H9 (cell line): ENCODE results near the gene SLC26A9. TPM values are rescaled to one million over a fixed set of nuclear protein-coding genes. Genes with fewer than 3 reads are reported as not detected.

Source experiments
- DNase-seq: peaks from one replicate; pipeline ENCODE4 v3.0.0-alpha.2; 2017
- H2AFZ ChIP-seq: one replicate; pipeline ENCODE4 v1.6.1; 2013; ENCODE audit warnings: mild to moderate bottlenecking, low read length, control low read depth, moderate library complexity
- H2AK5ac ChIP-seq: 2 replicates; pipeline ENCODE4 v1.6.1; 2013; ENCODE audit warnings: low read length, control low read depth, mixed read lengths; ENCODE audit not compliant: insufficient read length
- H2BK120ac ChIP-seq: one replicate; pipeline ENCODE4 v1.6.1; 2013; ENCODE audit warnings: low read depth, mild to moderate bottlenecking, low read length, control low read depth, inconsistent platforms; ENCODE audit not compliant: poor library complexity, severe bottlenecking
- H2BK12ac ChIP-seq: 2 replicates; pipeline ENCODE4 v1.6.1; 2013; ENCODE audit warnings: low read length, control low read depth, mixed read lengths, low read depth; ENCODE audit not compliant: insufficient read length
- H2BK15ac ChIP-seq: 2 replicates; pipeline ENCODE4 v1.6.1; 2013; ENCODE audit warnings: low read depth, low read length, control low read depth
- H2BK20ac ChIP-seq: one replicate; pipeline ENCODE4 v1.6.1; 2013; ENCODE audit warnings: low read depth, mild to moderate bottlenecking, low read length, control low read depth, inconsistent platforms; ENCODE audit not compliant: poor library complexity, severe bottlenecking
- H2BK5ac ChIP-seq: 2 replicates; pipeline ENCODE4 v1.6.1; 2013; ENCODE audit warnings: low read length, control low read depth, mixed read lengths; ENCODE audit not compliant: insufficient read length
- H3K14ac ChIP-seq: 2 replicates; pipeline ENCODE4 v1.6.1; 2013; ENCODE audit warnings: low read length, control low read depth; ENCODE audit not compliant: insufficient read depth
- H3K18ac ChIP-seq: 2 replicates; pipeline ENCODE4 v1.6.1; 2013; ENCODE audit warnings: low read depth, mild to moderate bottlenecking, mixed read lengths, low read length, control low read depth; ENCODE audit not compliant: insufficient read length
- H3K23ac ChIP-seq: 2 replicates; pipeline ENCODE4 v1.6.1; 2013; ENCODE audit warnings: low read length, control low read depth, mixed read lengths, low read depth; ENCODE audit not compliant: insufficient read length
- H3K23me2 ChIP-seq: 2 replicates; pipeline ENCODE4 v1.6.1; 2013; ENCODE audit warnings: low read depth, mild to moderate bottlenecking, mixed read lengths, low read length, control low read depth; ENCODE audit not compliant: insufficient read length, poor library complexity, severe bottlenecking
- H3K27ac ChIP-seq: 2 replicates; pipeline ENCODE4 v1.5.1; 2013; ENCODE audit warnings: low read length, control low read depth, mixed read lengths, low read depth; ENCODE audit not compliant: insufficient read length
- H3K27me3 ChIP-seq: 2 replicates; pipeline ENCODE4 v1.6.1; 2013; ENCODE audit warnings: low read length, control low read depth, inconsistent platforms; ENCODE audit not compliant: insufficient read depth
- H3K4ac ChIP-seq: 2 replicates; pipeline ENCODE4 v1.6.1; 2013; ENCODE audit warnings: low read depth, mild to moderate bottlenecking, control low read depth, inconsistent platforms, low read length, moderate library complexity
- H3K4me1 ChIP-seq: 2 replicates; pipeline ENCODE4 v1.6.1; 2013; ENCODE audit warnings: low read length, control low read depth, inconsistent platforms; ENCODE audit not compliant: insufficient read depth
- H3K4me2 ChIP-seq: 2 replicates; pipeline ENCODE4 v1.6.1; 2013; ENCODE audit warnings: low read length, control low read depth, mixed read lengths; ENCODE audit not compliant: insufficient read length, insufficient read depth
- H3K56ac ChIP-seq: 2 replicates; pipeline ENCODE4 v1.6.1; 2013; ENCODE audit warnings: low read depth, mild to moderate bottlenecking, mixed read lengths, low read length, control low read depth; ENCODE audit not compliant: insufficient read length
- H3K79me1 ChIP-seq: 2 replicates; pipeline ENCODE4 v1.6.1; 2013; ENCODE audit warnings: low read depth, mild to moderate bottlenecking, moderate library complexity, low read length, control low read depth, inconsistent platforms; ENCODE audit not compliant: insufficient read depth, poor library complexity, severe bottlenecking
- H3K79me2 ChIP-seq: 2 replicates; pipeline ENCODE4 v1.6.1; 2013; ENCODE audit warnings: low read length, control low read depth, inconsistent platforms; ENCODE audit not compliant: insufficient read depth
- H3K9ac ChIP-seq: 2 replicates; pipeline ENCODE4 v1.6.1; 2013; ENCODE audit warnings: low read length, control low read depth, mixed read lengths; ENCODE audit not compliant: insufficient read length; ENCODE audit errors: extremely low read depth
- H3K9me3 ChIP-seq: one replicate; pipeline ENCODE4 v1.6.1; 2013; ENCODE audit warnings: low read depth, low read length, inconsistent platforms; ENCODE audit not compliant: control insufficient read depth
- H3T11ph ChIP-seq: one replicate; pipeline ENCODE4 v1.6.1; 2013; ENCODE audit warnings: mild to moderate bottlenecking, low read length, control low read depth, inconsistent platforms
- H4K20me1 ChIP-seq: one replicate; pipeline ENCODE4 v1.6.1; 2013; ENCODE audit not compliant: control insufficient read depth, insufficient read length, insufficient read depth
- H4K5ac ChIP-seq: 2 replicates; pipeline ENCODE4 v1.6.1; 2013; ENCODE audit warnings: low read depth, mild to moderate bottlenecking, mixed read lengths, low read length, control low read depth; ENCODE audit not compliant: insufficient read length
- H4K8ac ChIP-seq: replicated peaks from 2 replicates; pipeline ENCODE4 v1.6.1; 2013; ENCODE audit warnings: low read length, control low read depth, mixed read lengths, low read depth; ENCODE audit not compliant: insufficient read length
- H4K91ac ChIP-seq: 2 replicates; pipeline ENCODE4 v1.6.1; 2013; ENCODE audit warnings: low read depth, mild to moderate bottlenecking, moderate library complexity, mixed read lengths, low read length, control low read depth; ENCODE audit not compliant: insufficient read length
- H3K27ac Mint-ChIP-seq, 3 experiments: 2 replicates in 2 of 3; 3 replicates in 1 of 3; pipeline ENCODE4 v1.8.0; 2020 to 2021; ENCODE audit warnings: mixed read lengths in 3 of 3, mild to moderate bottlenecking in 1 of 3, moderate library complexity in 1 of 3
- H3K27me3 Mint-ChIP-seq: 2 replicates; pipeline ENCODE4 v1.8.0; 2021; ENCODE audit warnings: low read depth, mild to moderate bottlenecking, moderate library complexity, mixed read lengths
- H3K36me3 Mint-ChIP-seq, 3 experiments: 2 replicates in 2 of 3; 3 replicates in 1 of 3; pipeline ENCODE4 v1.8.0; 2020 to 2021; ENCODE audit warnings: low read depth in 3 of 3, mixed read lengths in 3 of 3; ENCODE audit not compliant: insufficient read depth in 1 of 3
- H3K4me1 Mint-ChIP-seq, 2 experiments: 2 replicates each; pipeline ENCODE4 v1.8.0; 2020; ENCODE audit warnings: mixed read lengths in 2 of 2
- H3K4me3 Mint-ChIP-seq, 2 experiments: 2 replicates in 1 of 2; 3 replicates in 1 of 2; pipeline ENCODE4 v1.8.0; 2020 to 2021; ENCODE audit warnings: mild to moderate bottlenecking in 2 of 2, mixed read lengths in 2 of 2, moderate library complexity in 1 of 2
- H3K9me3 Mint-ChIP-seq, 2 experiments: 2 replicates in 1 of 2; 3 replicates in 1 of 2; pipeline ENCODE4 v1.8.0; 2020; ENCODE audit warnings: mild to moderate bottlenecking in 2 of 2, mixed read lengths in 2 of 2, moderate library complexity in 1 of 2
- CTCF ChIP-seq: fragments of 200-600 bp; sonication (generic); conservative IDR thresholded peaks from 3 replicates; pipeline ENCODE4 v1.8.0; 2021; ENCODE audit warnings: antibody characterized with exemption, mild to moderate bottlenecking
- WGBS: extraction: QIAGEN DNeasy Blood & Tissue Kit; methylation state at CpG from one replicate; pipeline ENCODE4 v1.1.7; 2013; ENCODE audit warnings: missing lambda C conversion rate, low lambda C conversion rate, mixed read lengths; ENCODE audit not compliant: insufficient read length; ENCODE audit errors: extremely low coverage; 5-methylcytosine and 5-hydroxymethylcytosine counted together
- total RNA-seq: library from RNA; stranded (reverse); gene quantifications from 2 replicates; pipeline ENCODE4 v1.2.1, GENCODE V29; 2021

Gene SLC26A9
- total RNA-seq, 1 experiment from 2014 or later: not detected

- H4K20me1 ChIP-seq: no peaks in the 10 kb centered on the region
- peaks cover 34% of the 10 kb centered on the region for H3K27me3 Mint-ChIP-seq
- H4K8ac ChIP-seq: no peak overlapping the region
- H2BK15ac ChIP-seq: no peak overlapping the region
- H2BK20ac ChIP-seq: no peak overlapping the region
- no peak overlapping the region for H3T11ph ChIP-seq
- no peak overlapping the region for H3K27ac ChIP-seq
- TF ChIP-seq CTCF: no peak
- no peak overlapping the region for H4K91ac ChIP-seq
- no peak overlapping the region for H2BK120ac ChIP-seq
- H3K9ac ChIP-seq: no peak overlapping the region
- no peak overlapping the region for H3K56ac ChIP-seq
- H2BK5ac ChIP-seq: no peak overlapping the region
- no peaks in the 10 kb centered on the region for H3K79me1 ChIP-seq
- no peak overlapping the region for H3K4me2 ChIP-seq
- no peaks in the 10 kb centered on the region for H3K36me3 Mint-ChIP-seq
- no peaks in the 10 kb centered on the region for H3K79me2 ChIP-seq
- WGBS: no CpG with 5 or more reads among the region's 4 CpGs
- no peak for DNase-seq
- H3K14ac ChIP-seq: no peak overlapping the region
- no peaks in the 10 kb centered on the region for H3K9me3 Mint-ChIP-seq
- no peak overlapping the region for H3K23ac ChIP-seq
- no peak overlapping the region for H2AFZ ChIP-seq
- peaks cover 35 to 42% of the 10 kb centered on the region in 2 experiments for H3K4me1 Mint-ChIP-seq
- H2AK5ac ChIP-seq: no peak overlapping the region
- no peak overlapping the region for H3K27ac Mint-ChIP-seq
- H3K9me3 ChIP-seq: no peaks in the 10 kb centered on the region
- no peak overlapping the region for H3K4ac ChIP-seq
- H3K23me2 ChIP-seq: no peaks in the 10 kb centered on the region
- H3K4me1 ChIP-seq: peaks cover 6% of the 10 kb centered on the region; the same call in 1 of the 2 replicates
- H4K5ac ChIP-seq: no peak overlapping the region
- no peak overlapping the region for H2BK12ac ChIP-seq
- no peak overlapping the region for H3K4me3 Mint-ChIP-seq
- H3K27me3 ChIP-seq: no peaks in the 10 kb centered on the region
- H3K18ac ChIP-seq: no peak overlapping the region
Measured at GRCh38 chr1:205944525-205944924, 1.3 kb upstream of the SLC26A9 start.
